HepG2 (cell line): Measurements from ENCODE around the gene CYRIA. TPM values are rescaled to one million over a fixed set of nuclear protein-coding genes. Genes with fewer than 3 reads are reported as not detected.

Experiments used
- ATAC-seq: fragments of 200-7000 bp; cut with Tn5 transposase; 3 replicates; pipeline ENCODE4 v1.9.1; 2020; ENCODE audit warnings: mild to moderate bottlenecking, moderate library complexity
- BruUV-seq: library from RNA; stranded (reverse); fragments of 400-500 nt; replicated peaks from 2 replicates; lab custom pipeline; 2021; lab: Mats Ljungman, UMichigan
- CTCF ChIA-PET: fragments of 300-600 bp; formaldehyde crosslinking; extraction: SDS; loops from one replicate; lab custom pipeline; 2021; ENCODE audit warnings: low total read pairs, inconsistent platforms, low intra/inter-chr PET ratio; lab: Yijun Ruan, JAX
- POLR2A ChIA-PET: fragments of 350-600 bp; sonication (Branson Sonifier 250); formaldehyde crosslinking; loops from one replicate; lab custom pipeline; 2020; ENCODE audit warnings: antibody characterized with exemption, inconsistent platforms; lab: Yijun Ruan, JAX
- DNase-seq: peaks from one replicate; pipeline ENCODE4 v3.0.0-alpha.2; 2015; ENCODE audit warnings: low spot score
- FAIRE-seq: peaks from 3 replicates; lab custom pipeline; 2011; peaks lifted over from hg19 to GRCh38; lab: Jason Lieb, UNC
- H2AFZ ChIP-seq: one replicate; pipeline ENCODE4 v1.6.1; 2011; ENCODE audit warnings: low read length, inconsistent platforms
- H3K27ac ChIP-seq: fragments of 300-600 bp; 3 replicates; pipeline ENCODE4 v1.8.0; 2011; ENCODE audit warnings: mixed run types, mild to moderate bottlenecking, mixed read lengths, low read length, inconsistent platforms; ENCODE audit not compliant: insufficient read depth; ENCODE audit errors: extremely low read length
- H3K27me3 ChIP-seq, 2 experiments: fragments of 200-600 bp in 1 of 2; 2 replicates in 1 of 2; 3 replicates in 1 of 2; pipeline versions ENCODE4 v1.6.0 to v1.8.0; 2011; ENCODE audit warnings: low read length in 2 of 2, mild to moderate bottlenecking in 2 of 2, moderate library complexity in 2 of 2, inconsistent platforms in 1 of 2; ENCODE audit not compliant: insufficient read depth in 2 of 2, control insufficient read depth in 1 of 2
- H3K36me3 ChIP-seq, 2 experiments: fragments of 200-600 bp in 1 of 2; replicated peaks in 1 of 2; 2 replicates in 1 of 2; 3 replicates in 1 of 2; pipeline versions ENCODE4 v1.5.1 to v1.8.0; 2011; ENCODE audit warnings: low read length in 2 of 2, inconsistent platforms in 1 of 2; ENCODE audit not compliant: insufficient read depth in 2 of 2, control insufficient read depth in 1 of 2
- H3K4me1 ChIP-seq: 2 replicates; pipeline ENCODE4 v1.5.1; 2012; ENCODE audit warnings: low read length, inconsistent platforms; ENCODE audit not compliant: insufficient read depth
- H3K4me2 ChIP-seq: 2 replicates; pipeline ENCODE4 v1.6.0; 2011; ENCODE audit warnings: low read depth, low read length, inconsistent platforms
- H3K4me3 ChIP-seq, 3 experiments: fragments of 200-600 bp in 1 of 3; sonication (generic), shearing (Covaris generic) in 1 of 3; replicated peaks in 1 of 3; 2 replicates each; pipeline ENCODE4 v1.5.1; 2011 to 2016; ENCODE audit warnings: low read length in 3 of 3, inconsistent platforms in 2 of 3, low read depth in 2 of 3, mild to moderate bottlenecking in 2 of 3, control low read depth in 1 of 3, mixed read lengths in 1 of 3; ENCODE audit not compliant: insufficient read depth in 1 of 3
- H3K79me2 ChIP-seq: one replicate; pipeline ENCODE4 v1.6.1; 2011; ENCODE audit warnings: low read length, inconsistent platforms; ENCODE audit not compliant: insufficient read depth
- H3K9ac ChIP-seq: 2 replicates; pipeline ENCODE4 v1.6.0; 2011; ENCODE audit warnings: mild to moderate bottlenecking, low read depth, low read length, inconsistent platforms; ENCODE audit not compliant: insufficient read depth
- H3K9me3 ChIP-seq: 2 replicates; pipeline ENCODE4 v1.5.1; 2012; ENCODE audit warnings: mild to moderate bottlenecking, low read length
- H4K20me1 ChIP-seq: 2 replicates; pipeline ENCODE4 v1.6.0; 2011; ENCODE audit warnings: inconsistent platforms, mild to moderate bottlenecking, low read length, moderate library complexity; ENCODE audit not compliant: insufficient read depth
- DMAP1 ChIP-seq: IDR thresholded peaks from 2 replicates; pipeline ENCODE4 v1.6.1; 2016
- GPN1 ChIP-seq: sonication (generic); formaldehyde crosslinking; IDR thresholded peaks from 2 replicates; pipeline ENCODE4 v1.5.1; 2020; ENCODE audit warnings: missing genetic modification reagents, borderline replicate concordance
- NBN ChIP-seq: fragments of 450-650 bp; conservative IDR thresholded peaks from 2 replicates; pipeline ENCODE4 v1.6.1; 2017
- SIX1 ChIP-seq: sonication (generic); formaldehyde crosslinking; IDR thresholded peaks from 2 replicates; pipeline ENCODE4 v1.4.0; 2020; ENCODE audit warnings: missing genetic modification reagents, borderline replicate concordance
- SRY ChIP-seq: sonication (generic); formaldehyde crosslinking; IDR thresholded peaks from 2 replicates; pipeline ENCODE4 v1.8.0; 2022; ENCODE audit warnings: mild to moderate bottlenecking, missing genetic modification reagents
- STAG1 ChIP-seq: sonication (generic); formaldehyde crosslinking; IDR thresholded peaks from 2 replicates; pipeline ENCODE4 v1.4.0; 2020; ENCODE audit warnings: missing genetic modification reagents
- ZNF761 ChIP-seq: sonication (generic); formaldehyde crosslinking; conservative IDR thresholded peaks from 2 replicates; pipeline ENCODE4 v1.4.0; 2020; ENCODE audit warnings: mild to moderate bottlenecking, missing genetic modification reagents
- ZNF781 ChIP-seq: sonication (generic); formaldehyde crosslinking; IDR thresholded peaks from 2 replicates; pipeline ENCODE4 v1.5.1; 2020; ENCODE audit warnings: borderline replicate concordance, mild to moderate bottlenecking, missing genetic modification reagents; ENCODE audit errors: not compliant biosample characterization
- ZSCAN22 ChIP-seq: sonication (generic); formaldehyde crosslinking; IDR thresholded peaks from 2 replicates; pipeline ENCODE4 v1.4.0; 2020; ENCODE audit warnings: mild to moderate bottlenecking, missing genetic modification reagents
- WGBS: methylation state at CpG from one replicate; pipeline ENCODE4 v1.1.6; 2017; ENCODE audit warnings: low lambda C conversion rate; 5-methylcytosine and 5-hydroxymethylcytosine counted together
- in situ Hi-C: cut with HindIII; loops from 2 replicates; pipeline ENCODE4 v1.10.0; 2017; ENCODE audit warnings: low pct_unique_long_range_greater_than_20kb; ENCODE audit not compliant: extremely low pct_ligation_motif_present
- intact Hi-C: fragments of 100-400 bp; cut with micrococcal nuclease; formaldehyde crosslinking; loops from one replicate; pipeline ENCODE4 v1.10.0; 2022; ENCODE audit not compliant: unreplicated experiment
- polyA plus RNA-seq, 8 experiments: library from polyadenylated mRNA; depleted of rRNA in 3 of 8; stranded (reverse) in 7 of 8; unstranded in 1 of 8; fragments of >200 nt; fragmentation: Illumina TruSeq in 4 of 8; extraction: Trizol in 4 of 8; gene quantifications; 2 replicates each; pipeline versions ENCODE4 v1.2.1 to v1.2.3, GENCODE V29; 2011 to 2016; ENCODE audit warnings: low read depth in 4 of 8, missing spikeins in 1 of 8, mixed read lengths in 1 of 8; ENCODE audit not compliant: insufficient read depth in 1 of 8
- total RNA-seq, 5 experiments: library from RNA; depleted of rRNA; stranded (reverse); fragments of >200 nt; fragmentation: Illumina TruSeq; extraction: Trizol; gene quantifications; 2 replicates each; pipeline ENCODE4 v1.2.3, GENCODE V29; 2016; ENCODE audit warnings: low read depth in 1 of 5
- TF ChIP-seq, protein P1 (sequence below): fragments of 450-650 bp; IDR thresholded peaks from 2 replicates; pipeline ENCODE4 v1.6.1; 2017
- TF ChIP-seq, protein P2 (sequence below): sonication (generic); formaldehyde crosslinking; IDR thresholded peaks from 2 replicates; pipeline ENCODE4 v1.5.0; 2020; ENCODE audit warnings: mild to moderate bottlenecking, missing genetic modification reagents, moderate library complexity
- TF ChIP-seq, protein P3 (sequence below): sonication (generic); formaldehyde crosslinking; IDR thresholded peaks from 2 replicates; pipeline ENCODE4 v1.8.0; 2022; ENCODE audit warnings: mild to moderate bottlenecking, missing genetic modification reagents, borderline replicate concordance
- TF ChIP-seq, protein P4 (sequence below): sonication (generic); formaldehyde crosslinking; IDR thresholded peaks from 2 replicates; pipeline ENCODE4 v1.4.0; 2020; ENCODE audit warnings: low read depth, mild to moderate bottlenecking, missing genetic modification reagents

CYRIA gene
- total and polyA plus RNA-seq, 2 of the 13 experiments (the other 11 are each of a cell fraction or from before 2014, with no cell fraction given): 0.09 TPM; not detected in 1

DNA sequence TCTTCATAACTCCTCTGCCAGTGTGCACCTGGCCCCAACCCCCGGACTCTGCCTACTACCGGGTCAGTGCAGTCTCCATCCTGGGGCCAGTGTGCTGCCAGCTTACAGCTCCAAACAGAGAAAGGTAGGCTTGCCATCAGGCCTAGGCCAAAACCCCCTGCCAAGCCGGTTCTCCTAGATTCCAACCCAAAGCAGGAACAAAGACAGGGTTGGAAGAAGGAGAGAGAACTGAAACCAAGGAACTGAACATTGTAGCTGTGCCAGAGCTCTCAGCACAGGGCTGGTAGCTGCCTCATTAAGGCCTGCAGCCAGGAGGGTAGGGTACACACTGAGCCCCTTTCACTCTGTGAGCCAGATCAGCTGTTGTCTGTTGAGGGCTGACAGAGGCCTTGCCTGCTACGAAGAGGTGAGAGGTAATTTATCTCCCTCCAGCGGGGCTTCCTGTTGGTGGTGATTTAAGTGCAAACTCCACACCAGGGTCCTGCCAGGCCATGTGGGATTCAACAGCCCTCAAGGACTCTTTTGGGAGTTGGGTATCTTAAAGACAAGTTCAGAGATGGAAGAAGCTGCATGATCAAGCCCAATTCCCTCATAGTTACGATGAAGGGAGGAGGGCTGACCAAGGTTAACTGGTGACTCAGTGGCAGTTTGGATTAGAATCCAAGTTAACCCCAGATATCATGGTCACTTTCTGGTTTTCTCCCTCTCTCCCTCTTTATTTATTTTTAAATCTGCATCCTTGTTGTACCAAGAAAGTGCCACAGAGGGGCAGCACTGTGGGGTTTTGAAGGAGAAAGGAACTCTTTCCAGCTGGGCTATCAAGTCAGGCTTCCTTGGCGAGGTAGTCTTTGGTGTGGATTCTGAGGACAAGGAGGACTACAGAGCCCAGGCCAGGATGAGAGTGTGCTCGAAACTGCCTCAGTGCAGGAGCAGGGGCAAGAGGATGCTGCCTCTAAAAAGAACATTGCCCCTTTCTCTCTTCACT, 48.1 kb downstream of the CYRIA start:
- H3K4me2 ChIP-seq: no peak overlapping the region
- no TSS peak for BruUV-seq
- TF ChIP-seq ZSCAN22 (CRISPR knock-in tag): no peak
- TF ChIP-seq, protein P1, sequence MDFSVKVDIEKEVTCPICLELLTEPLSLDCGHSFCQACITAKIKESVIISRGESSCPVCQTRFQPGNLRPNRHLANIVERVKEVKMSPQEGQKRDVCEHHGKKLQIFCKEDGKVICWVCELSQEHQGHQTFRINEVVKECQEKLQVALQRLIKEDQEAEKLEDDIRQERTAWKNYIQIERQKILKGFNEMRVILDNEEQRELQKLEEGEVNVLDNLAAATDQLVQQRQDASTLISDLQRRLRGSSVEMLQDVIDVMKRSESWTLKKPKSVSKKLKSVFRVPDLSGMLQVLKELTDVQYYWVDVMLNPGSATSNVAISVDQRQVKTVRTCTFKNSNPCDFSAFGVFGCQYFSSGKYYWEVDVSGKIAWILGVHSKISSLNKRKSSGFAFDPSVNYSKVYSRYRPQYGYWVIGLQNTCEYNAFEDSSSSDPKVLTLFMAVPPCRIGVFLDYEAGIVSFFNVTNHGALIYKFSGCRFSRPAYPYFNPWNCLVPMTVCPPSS: no peak
- TF ChIP-seq NBN: no peak
- no peak for TF ChIP-seq DMAP1 (CRISPR knock-in tag)
- TF ChIP-seq STAG1 (CRISPR knock-in tag): peak; percentile 17; the same call in 1 of the 2 replicates
- no peak for TF ChIP-seq GPN1 (CRISPR knock-in tag)
- TF ChIP-seq, protein P2, sequence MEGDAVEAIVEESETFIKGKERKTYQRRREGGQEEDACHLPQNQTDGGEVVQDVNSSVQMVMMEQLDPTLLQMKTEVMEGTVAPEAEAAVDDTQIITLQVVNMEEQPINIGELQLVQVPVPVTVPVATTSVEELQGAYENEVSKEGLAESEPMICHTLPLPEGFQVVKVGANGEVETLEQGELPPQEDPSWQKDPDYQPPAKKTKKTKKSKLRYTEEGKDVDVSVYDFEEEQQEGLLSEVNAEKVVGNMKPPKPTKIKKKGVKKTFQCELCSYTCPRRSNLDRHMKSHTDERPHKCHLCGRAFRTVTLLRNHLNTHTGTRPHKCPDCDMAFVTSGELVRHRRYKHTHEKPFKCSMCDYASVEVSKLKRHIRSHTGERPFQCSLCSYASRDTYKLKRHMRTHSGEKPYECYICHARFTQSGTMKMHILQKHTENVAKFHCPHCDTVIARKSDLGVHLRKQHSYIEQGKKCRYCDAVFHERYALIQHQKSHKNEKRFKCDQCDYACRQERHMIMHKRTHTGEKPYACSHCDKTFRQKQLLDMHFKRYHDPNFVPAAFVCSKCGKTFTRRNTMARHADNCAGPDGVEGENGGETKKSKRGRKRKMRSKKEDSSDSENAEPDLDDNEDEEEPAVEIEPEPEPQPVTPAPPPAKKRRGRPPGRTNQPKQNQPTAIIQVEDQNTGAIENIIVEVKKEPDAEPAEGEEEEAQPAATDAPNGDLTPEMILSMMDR (CRISPR knock-in tag): peak; percentile 19; the same call in 1 of the 2 replicates
- no peak for TF ChIP-seq ZNF781 (CRISPR knock-in tag)
- TF ChIP-seq SIX1 (CRISPR knock-in tag): no peak
- TF ChIP-seq, protein P3, sequence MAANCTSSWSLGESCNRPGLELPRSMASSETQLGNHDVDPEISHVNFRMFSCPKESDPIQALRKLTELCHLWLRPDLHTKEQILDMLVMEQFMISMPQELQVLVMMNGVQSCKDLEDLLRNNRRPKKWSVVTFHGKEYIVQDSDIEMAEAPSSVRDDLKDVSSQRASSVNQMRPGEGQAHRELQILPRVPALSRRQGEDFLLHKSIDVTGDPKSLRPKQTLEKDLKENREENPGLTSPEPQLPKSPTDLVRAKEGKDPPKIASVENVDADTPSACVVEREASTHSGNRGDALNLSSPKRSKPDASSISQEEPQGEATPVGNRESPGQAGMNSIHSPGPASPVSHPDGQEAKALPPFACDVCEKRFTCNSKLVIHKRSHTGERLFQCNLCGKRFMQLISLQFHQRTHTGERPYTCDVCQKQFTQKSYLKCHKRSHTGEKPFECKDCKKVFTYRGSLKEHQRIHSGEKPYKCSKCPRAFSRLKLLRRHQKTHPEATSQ (CRISPR knock-in tag): no peak
- TF ChIP-seq ZNF761 (CRISPR knock-in tag): no peak
- TF ChIP-seq, protein P4, sequence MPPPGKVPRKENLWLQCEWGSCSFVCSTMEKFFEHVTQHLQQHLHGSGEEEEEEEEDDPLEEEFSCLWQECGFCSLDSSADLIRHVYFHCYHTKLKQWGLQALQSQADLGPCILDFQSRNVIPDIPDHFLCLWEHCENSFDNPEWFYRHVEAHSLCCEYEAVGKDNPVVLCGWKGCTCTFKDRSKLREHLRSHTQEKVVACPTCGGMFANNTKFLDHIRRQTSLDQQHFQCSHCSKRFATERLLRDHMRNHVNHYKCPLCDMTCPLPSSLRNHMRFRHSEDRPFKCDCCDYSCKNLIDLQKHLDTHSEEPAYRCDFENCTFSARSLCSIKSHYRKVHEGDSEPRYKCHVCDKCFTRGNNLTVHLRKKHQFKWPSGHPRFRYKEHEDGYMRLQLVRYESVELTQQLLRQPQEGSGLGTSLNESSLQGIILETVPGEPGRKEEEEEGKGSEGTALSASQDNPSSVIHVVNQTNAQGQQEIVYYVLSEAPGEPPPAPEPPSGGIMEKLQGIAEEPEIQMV (CRISPR knock-in tag): no peak
- no peak for TF ChIP-seq SRY (CRISPR knock-in tag)
- no peak for DNase-seq
- no peaks in the 10 kb centered on the region for H3K36me3 ChIP-seq
- ChIA-PET POLR2A (no interaction called here), CTCF (interaction anchor here (1.7 kb wide), 1 partner anchor 140 kb away, joined by 19 read pairs; no protein-coding TSS in a partner anchor)
- no peaks in the 10 kb centered on the region for H3K4me1 ChIP-seq
- no peaks in the 10 kb centered on the region for H3K9me3 ChIP-seq
- H4K20me1 ChIP-seq: no peaks in the 10 kb centered on the region
- H3K9ac ChIP-seq: no peak overlapping the region
- no peak overlapping the region for H2AFZ ChIP-seq
- peak; percentile 18; the same call in 1 of the 3 replicates for ATAC-seq
- intact Hi-C loops (loop anchor here (1.0 kb wide), 1 partner anchor 140 kb away; no protein-coding TSS in a partner anchor), in situ Hi-C loops (no loop called here)
- no peak overlapping the region for H3K4me3 ChIP-seq
- FAIRE-seq: no peak
- WGBS: 17% methylated on average over 7 of the region's 8 CpGs
- no peak overlapping the region for H3K27ac ChIP-seq
- H3K27me3 ChIP-seq: no peaks in the 10 kb centered on the region; a peak in 3 of 5 replicates
- H3K79me2 ChIP-seq: no peaks in the 10 kb centered on the region
